Thoracic aorta (tissue), 2 donors: Measurements from ENCODE around the gene EPHB2. TPM values are rescaled to one million over a fixed set of nuclear protein-coding genes. Genes with fewer than 3 reads are reported as not detected.
"Not testable (repeated sequence)": the region's sequence is repeated elsewhere in the genome, so short reads cannot be mapped to it uniquely, and the experiment has no call there.

Source experiments
- ATAC-seq: fragments of 150-250 bp; one replicate; pipeline ENCODE4 v1.8.0; 2017; ENCODE audit warnings: low read depth; ENCODE audit not compliant: insufficient number of reproducible peaks, low FRiP score
- DNase-seq: peaks from one replicate; pipeline ENCODE4 v3.0.0-alpha.2; 2020; ENCODE audit warnings: low spot score
- H3K27ac ChIP-seq, 2 donors: fragments of 200-600 bp; sonication (generic); 1 replicate in 1 of 2; 2 replicates in 1 of 2; pipeline ENCODE4 v1.5.1; 2016; ENCODE audit warnings: mild to moderate bottlenecking in 2 of 2, moderate library complexity in 2 of 2
- H3K27me3 ChIP-seq: fragments of 200-600 bp; sonication (generic); replicated peaks from 2 replicates; pipeline ENCODE4 v1.6.0; 2016; ENCODE audit warnings: mild to moderate bottlenecking; ENCODE audit not compliant: insufficient read depth
- H3K36me3 ChIP-seq: fragments of 200-600 bp; sonication (generic); one replicate; pipeline ENCODE4 v1.5.1; 2016
- H3K4me1 ChIP-seq, 2 donors: fragments of 200-600 bp; sonication (generic); 1 replicate in 1 of 2; 2 replicates in 1 of 2; pipeline versions ENCODE4 v1.5.1 to v1.6.0; 2016; ENCODE audit warnings: low read depth in 2 of 2, mild to moderate bottlenecking in 1 of 2; ENCODE audit not compliant: control insufficient read depth in 1 of 2
- H3K4me3 ChIP-seq: fragments of 200-600 bp; sonication (generic); 2 replicates; pipeline ENCODE4 v1.5.1; 2016; ENCODE audit warnings: mild to moderate bottlenecking
- H3K9me3 ChIP-seq: fragments of 200-600 bp; sonication (generic); 2 replicates; pipeline ENCODE4 v1.5.1; 2016
- total RNA-seq, 2 donors: library from RNA; depleted of rRNA; stranded (reverse); fragments of >200 nt; gene quantifications; one replicate each; pipeline versions ENCODE4 v1.1.0 to v1.2.3, GENCODE V29; 2016
- TF ChIP-seq, protein P1 (sequence below): fragments of 200-600 bp; sonication (generic); IDR thresholded peaks from one replicate; pipeline ENCODE4 v1.5.1; 2019; ENCODE audit warnings: antibody characterized with exemption

EPHB2 gene
- total RNA-seq, 2 donors from 2014 or later: 9.3 to 10.0 TPM

DNA sequence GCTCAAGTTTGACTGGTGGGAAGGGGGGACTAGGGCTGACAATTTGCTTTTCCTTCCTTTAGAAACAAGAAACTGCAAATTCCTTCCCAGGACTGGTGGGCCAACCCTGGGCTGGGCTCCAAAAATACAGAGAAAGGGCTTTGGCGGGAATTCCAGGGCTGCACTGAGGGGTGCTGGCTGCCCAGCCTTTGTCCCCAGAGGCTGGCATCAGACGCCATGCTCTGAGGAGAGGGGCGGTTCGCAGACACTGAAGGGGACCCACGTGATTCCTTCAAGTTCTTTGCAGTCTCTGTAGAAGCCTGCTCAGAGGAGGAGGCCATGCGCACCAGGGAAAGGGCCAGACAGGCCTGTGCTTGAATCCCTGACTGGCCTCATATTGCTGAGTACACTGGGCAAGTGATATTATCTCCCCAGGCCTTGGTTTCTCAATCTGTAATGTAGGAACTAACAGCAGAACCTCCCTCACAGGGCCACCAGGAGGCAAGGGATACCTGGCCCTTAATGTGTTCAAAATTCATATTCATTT lies 119.5 kb downstream of the EPHB2 start:
- no peaks in the 10 kb centered on the region for H3K36me3 ChIP-seq
- no peak for DNase-seq
- H3K27ac ChIP-seq: no peak overlapping the region
- ATAC-seq: no peak
- H3K9me3 ChIP-seq: no peaks in the 10 kb centered on the region
- no peaks in the 10 kb centered on the region for H3K27me3 ChIP-seq
- TF ChIP-seq, protein P1, sequence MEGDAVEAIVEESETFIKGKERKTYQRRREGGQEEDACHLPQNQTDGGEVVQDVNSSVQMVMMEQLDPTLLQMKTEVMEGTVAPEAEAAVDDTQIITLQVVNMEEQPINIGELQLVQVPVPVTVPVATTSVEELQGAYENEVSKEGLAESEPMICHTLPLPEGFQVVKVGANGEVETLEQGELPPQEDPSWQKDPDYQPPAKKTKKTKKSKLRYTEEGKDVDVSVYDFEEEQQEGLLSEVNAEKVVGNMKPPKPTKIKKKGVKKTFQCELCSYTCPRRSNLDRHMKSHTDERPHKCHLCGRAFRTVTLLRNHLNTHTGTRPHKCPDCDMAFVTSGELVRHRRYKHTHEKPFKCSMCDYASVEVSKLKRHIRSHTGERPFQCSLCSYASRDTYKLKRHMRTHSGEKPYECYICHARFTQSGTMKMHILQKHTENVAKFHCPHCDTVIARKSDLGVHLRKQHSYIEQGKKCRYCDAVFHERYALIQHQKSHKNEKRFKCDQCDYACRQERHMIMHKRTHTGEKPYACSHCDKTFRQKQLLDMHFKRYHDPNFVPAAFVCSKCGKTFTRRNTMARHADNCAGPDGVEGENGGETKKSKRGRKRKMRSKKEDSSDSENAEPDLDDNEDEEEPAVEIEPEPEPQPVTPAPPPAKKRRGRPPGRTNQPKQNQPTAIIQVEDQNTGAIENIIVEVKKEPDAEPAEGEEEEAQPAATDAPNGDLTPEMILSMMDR: no peak
- H3K4me1 ChIP-seq: peaks cover 4 to 43% of the 10 kb centered on the region in 2 donors
- H3K4me3 ChIP-seq: no peak overlapping the region

DNA sequence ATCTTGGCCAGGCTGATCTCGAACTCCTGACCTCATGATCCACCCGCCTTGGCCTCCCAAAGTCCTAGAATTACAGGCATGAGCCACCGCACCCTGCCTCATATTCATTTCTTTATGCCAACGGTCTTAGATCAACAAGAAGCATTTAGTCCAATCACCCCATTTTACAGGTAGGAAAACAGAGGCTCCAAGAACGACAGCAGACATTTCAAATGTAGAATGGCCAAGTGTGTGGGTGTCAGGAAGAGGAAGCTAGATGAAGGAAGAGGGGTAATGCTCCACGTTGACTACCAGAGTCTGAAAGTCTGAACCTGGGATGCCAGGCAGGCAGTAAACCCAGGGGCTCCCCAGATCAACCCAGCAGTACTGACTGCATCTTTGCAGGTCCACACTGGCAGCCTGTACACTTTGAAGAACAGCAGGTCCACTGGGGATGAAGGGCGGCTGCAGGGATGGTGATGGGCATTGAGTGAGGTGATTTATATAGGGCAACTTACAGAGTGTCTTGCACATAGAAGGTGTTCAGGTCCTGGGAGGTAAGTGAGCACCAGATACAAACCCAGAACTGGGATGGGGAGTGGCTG lies 120.2 kb downstream of the EPHB2 start:
- no peak overlapping the region for H3K4me3 ChIP-seq
- TF ChIP-seq, protein P1: no peak
- DNase-seq (no peak), ATAC-seq (no peak)
- peaks cover 4 to 42% of the 10 kb centered on the region in 2 donors for H3K4me1 ChIP-seq
- H3K9me3 ChIP-seq: no peaks in the 10 kb centered on the region
- no peaks in the 10 kb centered on the region for H3K27me3 ChIP-seq
- no peak overlapping the region for H3K27ac ChIP-seq
- no peaks in the 10 kb centered on the region for H3K36me3 ChIP-seq

- ATAC-seq (no peak), DNase-seq (no peak)
- TF ChIP-seq, protein P1: no peak
- no peaks in the 10 kb centered on the region for H3K9me3 ChIP-seq
- H3K27ac ChIP-seq: no peak overlapping the region
- H3K4me3 ChIP-seq: no peak overlapping the region
- H3K27me3 ChIP-seq: no peaks in the 10 kb centered on the region
- H3K36me3 ChIP-seq: no peaks in the 10 kb centered on the region
- H3K4me1 ChIP-seq: peaks cover 4 to 32% of the 10 kb centered on the region in 2 donors
These were observed 121.2 kb downstream of the EPHB2 start for GRCh38 chr1:22831729-22832413.

DNA sequence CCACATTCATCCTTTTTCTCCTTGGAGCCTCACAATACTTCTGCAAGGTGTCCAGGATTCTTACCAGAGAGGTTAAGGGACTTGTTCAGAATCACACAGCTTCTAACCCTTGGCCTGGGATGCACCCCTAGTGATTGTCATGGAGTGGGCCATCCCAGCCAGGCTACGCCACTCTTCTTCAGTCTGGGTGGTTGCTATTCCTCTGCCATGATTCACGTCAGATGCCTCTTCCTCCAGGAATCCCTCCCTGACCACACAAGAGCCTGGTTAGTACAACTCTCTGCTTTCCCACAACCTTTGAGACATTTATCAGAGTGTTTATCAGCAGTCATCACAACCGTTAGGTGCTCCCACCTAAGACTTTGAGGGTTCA lies 121.8 kb downstream of the EPHB2 start:
- Histone ChIP-seq H3K9me3 (no peaks in the 10 kb centered on the region), H3K36me3 (no peaks in the 10 kb centered on the region), H3K27me3 (no peaks in the 10 kb centered on the region), H3K27ac (no peak overlapping the region), H3K4me3 (no peak overlapping the region), H3K4me1 (peaks cover 4 to 27% of the 10 kb centered on the region in 2 donors)
- DNase-seq: no peak
- TF ChIP-seq, protein P1: no peak
- ATAC-seq: no peak

- peaks cover 4 to 14% of the 10 kb centered on the region in 2 donors for H3K4me1 ChIP-seq
- no peak for DNase-seq
- ATAC-seq: no peak
- TF ChIP-seq, protein P1: no peak
- H3K9me3 ChIP-seq: no peaks in the 10 kb centered on the region
- H3K27ac ChIP-seq: no peak overlapping the region
- H3K4me3 ChIP-seq: no peak overlapping the region
- no peaks in the 10 kb centered on the region for H3K36me3 ChIP-seq
- no peaks in the 10 kb centered on the region for H3K27me3 ChIP-seq
These were observed 123.1 kb downstream of the EPHB2 start for GRCh38 chr1:22833699-22834098.

- H3K27ac ChIP-seq, DNase-seq, H3K4me1 ChIP-seq, H3K4me3 ChIP-seq, H3K9me3 ChIP-seq, H3K36me3 ChIP-seq, ATAC-seq, H3K27me3 ChIP-seq: not testable (repeated sequence)
These were observed 123.8 kb downstream of the EPHB2 start for GRCh38 chr1:22834420-22834819.
